ENCODE results near the gene STX1B. TPM values are rescaled to one million over a fixed set of nuclear protein-coding genes. Genes with fewer than 3 reads are reported as not detected.

Gene STX1B
- total RNA-seq, 4 donors from 2014 or later = 0.92 to 2.6 (median 1.8) TPM

GRCh38 chr16:31043898-31044481, 33.6 kb upstream of the STX1B start:
- Histone ChIP-seq H3K4me3 (no peak overlapping the region), H3K27me3 (no peaks in the 10 kb centered on the region), H3K9me3 (no peaks in the 10 kb centered on the region), H3K4me1 (peaks cover 0 to 10% (median 8%) of the 10 kb centered on the region in 4 donors), H3K36me3 (peaks cover 13 to 44% (median 37%) of the 10 kb centered on the region in 4 donors), H3K27ac (replicated peaks in 1 of 4) (no peak overlapping the region)
- 85% methylated on average over 4 of the region's 4 CpGs for WGBS
- intact Hi-C loops (cut with DNase I) = no loop called here
- TF ChIP-seq CTCF (IDR thresholded peaks at IDR 0.05) (no peak), POLR2AphosphoS5 (IDR thresholded peaks at IDR 0.05) (no peak), EP300 (IDR thresholded peaks at IDR 0.05) (no peak), POLR2A (IDR thresholded peaks at IDR 0.05; ENCODE audit: low read depth) (no peak)
- no peak for DNase-seq (ENCODE audit: extremely low spot score)

GRCh38 chr16:31043352-31043751, 32.9 kb upstream of the STX1B start:
- DNase-seq (ENCODE audit: extremely low spot score) = no peak
- H3K4me3 ChIP-seq = no peak overlapping the region
- no peaks in the 10 kb centered on the region for H3K27me3 ChIP-seq
- WGBS = 91% methylated on average over 1 of the region's 1 CpG
- H3K9me3 ChIP-seq = no peaks in the 10 kb centered on the region
- intact Hi-C loops (cut with DNase I) = no loop called here
- peaks cover 19 to 50% (median 44%) of the 10 kb centered on the region in 4 donors for H3K36me3 ChIP-seq
- H3K27ac ChIP-seq (replicated peaks in 1 of 4) = no peak overlapping the region
- peaks cover 0 to 10% (median 8%) of the 10 kb centered on the region in 4 donors for H3K4me1 ChIP-seq
- TF ChIP-seq POLR2AphosphoS5 (IDR thresholded peaks at IDR 0.05) (no peak), EP300 (IDR thresholded peaks at IDR 0.05) (no peak), POLR2A (IDR thresholded peaks at IDR 0.05; ENCODE audit: low read depth) (no peak), CTCF (IDR thresholded peaks at IDR 0.05) (no peak)

- intact Hi-C loops (cut with DNase I) = no loop called here
- TF ChIP-seq POLR2AphosphoS5 (IDR thresholded peaks at IDR 0.05) (no peak), CTCF (IDR thresholded peaks at IDR 0.05) (no peak), EP300 (IDR thresholded peaks at IDR 0.05) (no peak), POLR2A (IDR thresholded peaks at IDR 0.05; ENCODE audit: low read depth) (no peak)
- Histone ChIP-seq H3K27ac (replicated peaks in 1 of 4) (no peak overlapping the region), H3K9me3 (no peaks in the 10 kb centered on the region), H3K36me3 (peaks cover 24 to 55% (median 49%) of the 10 kb centered on the region in 4 donors), H3K4me1 (peaks cover 0 to 10% (median 8%) of the 10 kb centered on the region in 4 donors), H3K4me3 (no peak overlapping the region), H3K27me3 (no peaks in the 10 kb centered on the region)
- DNase-seq (ENCODE audit: extremely low spot score) = no peak
- WGBS = 67% methylated on average over 1 of the region's 10 CpGs
These were observed 32.4 kb upstream of the STX1B start for GRCh38 chr16:31042866-31043265.

GRCh38 chr16:31038993-31039392, 28.6 kb upstream of the STX1B start:
- no peaks in the 10 kb centered on the region for H3K27me3 ChIP-seq
- H3K36me3 ChIP-seq = peaks cover 28 to 88% (median 75%) of the 10 kb centered on the region in 4 donors
- H3K4me3 ChIP-seq = no peak overlapping the region
- intact Hi-C loops (cut with DNase I) = no loop called here
- no peak overlapping the region for H3K27ac ChIP-seq (replicated peaks in 1 of 4)
- H3K4me1 ChIP-seq = peaks cover 13 to 36% (median 27%) of the 10 kb centered on the region in 4 donors
- no peak for DNase-seq (ENCODE audit: extremely low spot score)
- 92% methylated on average over 2 of the region's 2 CpGs for WGBS
- TF ChIP-seq EP300 (IDR thresholded peaks at IDR 0.05) (no peak), CTCF (IDR thresholded peaks at IDR 0.05) (no peak), POLR2AphosphoS5 (IDR thresholded peaks at IDR 0.05) (no peak), POLR2A (IDR thresholded peaks at IDR 0.05; ENCODE audit: low read depth) (no peak)
- no peaks in the 10 kb centered on the region for H3K9me3 ChIP-seq

- Histone ChIP-seq H3K4me3 (no peak overlapping the region), H3K4me1 (peaks cover 17 to 36% (median 31%) of the 10 kb centered on the region in 4 donors), H3K9me3 (no peaks in the 10 kb centered on the region), H3K36me3 (peaks cover 28 to 70% (median 61%) of the 10 kb centered on the region in 4 donors), H3K27ac (replicated peaks in 1 of 4) (no peak overlapping the region), H3K27me3 (no peaks in the 10 kb centered on the region)
- WGBS = 39% methylated on average over 2 of the region's 2 CpGs
- intact Hi-C loops (cut with DNase I) = no loop called here
- no peak for DNase-seq (ENCODE audit: extremely low spot score)
- TF ChIP-seq EP300 (IDR thresholded peaks at IDR 0.05) = no peak
- no peak for TF ChIP-seq POLR2AphosphoS5 (IDR thresholded peaks at IDR 0.05)
- no peak for TF ChIP-seq CTCF (IDR thresholded peaks at IDR 0.05)
- no peak for TF ChIP-seq POLR2A (IDR thresholded peaks at IDR 0.05; ENCODE audit: low read depth)
These were observed 26.3 kb upstream of the STX1B start for GRCh38 chr16:31036691-31037090.

Data from esophagus muscularis mucosa (tissue), 4 donors.